Renal cortical epithelial cell (primary cell): ENCODE measurements around the gene PACS1. TPM values are rescaled to one million over a fixed set of nuclear protein-coding genes. Genes with fewer than 3 reads are reported as not detected.
"Not testable (repeated sequence)": the region's sequence is repeated elsewhere in the genome, so short reads cannot be mapped to it uniquely, and the experiment has no call there.

Experiments
- DNase-seq: peaks from one replicate; pipeline ENCODE4 v3.0.0-alpha.2; 2011; ENCODE audit warnings: low read depth
- total RNA-seq: library from RNA; depleted of rRNA; stranded (reverse); fragments of >200 nt; gene quantifications from 2 replicates; pipeline ENCODE4 v1.2.3, GENCODE V29; 2014

PACS1 gene
- total RNA-seq, 1 donor from 2014 or later: 61.2 TPM

- DNase-seq: no peak
Measured at GRCh38 chr11:66275396-66275795, 205.3 kb downstream of the PACS1 start.

- DNase-seq: no peak
Measured at GRCh38 chr11:66275984-66276612, 206.0 kb downstream of the PACS1 start.

GRCh38 chr11:66276619-66277018, 206.5 kb downstream of the PACS1 start:
- not testable (repeated sequence) for DNase-seq

- DNase-seq: not testable (repeated sequence)
Measured at GRCh38 chr11:66277064-66277463, 207.0 kb downstream of the PACS1 start.

- DNase-seq: no peak
Measured at GRCh38 chr11:66277471-66278362, 207.6 kb downstream of the PACS1 start, which contains the start of gene CNIH2. CNIH2 (plus strand) TSS chr11:66278175; CDS start chr11:66278457, 282 bp downstream.

GRCh38 chr11:66278363-66279091, 208.5 kb downstream of the PACS1 start:
- no peak for DNase-seq

- no peak for DNase-seq
Measured at GRCh38 chr11:66279092-66279734, 209.1 kb downstream of the PACS1 start.

GRCh38 chr11:66280428-66280827, 210.4 kb downstream of the PACS1 start:
- DNase-seq: no peak

GRCh38 chr11:66281001-66281400, 210.9 kb downstream of the PACS1 start:
- no peak for DNase-seq

- DNase-seq: no peak
Measured at GRCh38 chr11:66281776-66282467, 211.8 kb downstream of the PACS1 start.

GRCh38 chr11:66282468-66283455, 212.7 kb downstream of the PACS1 start:
- peak; percentile 82 for DNase-seq

- DNase-seq: no peak
Measured at GRCh38 chr11:66283461-66284105, 213.5 kb downstream of the PACS1 start.

GRCh38 chr11:66284526-66285078, 214.5 kb downstream of the PACS1 start:
- no peak for DNase-seq

- no peak for DNase-seq
Measured at GRCh38 chr11:66285250-66285947, 215.3 kb downstream of the PACS1 start.

- DNase-seq: no peak
Measured at GRCh38 chr11:66286699-66287098, 216.6 kb downstream of the PACS1 start.

GRCh38 chr11:66287211-66287888, 217.3 kb downstream of the PACS1 start:
- no peak for DNase-seq

- DNase-seq: no peak
Measured at GRCh38 chr11:66287889-66288670, 218.0 kb downstream of the PACS1 start.
